IMR-90 (cell line): ENCODE data around the gene MRPL11.

Experiments used
- BHLHE40 ChIP-seq: fragments of 150-350 bp; IDR thresholded peaks from 2 replicates; pipeline ENCODE4 v1.6.1; 2016; ENCODE audit warnings: mild to moderate bottlenecking, low read depth, low read length
- CEBPB ChIP-seq: IDR thresholded peaks from 2 replicates; pipeline ENCODE4 v1.6.1; 2012; ENCODE audit warnings: low read depth, low read length, improper control_type of control experiment
- CHD1 ChIP-seq: IDR thresholded peaks from 2 replicates; pipeline ENCODE4 v1.6.1; 2012; ENCODE audit warnings: low read depth, low read length, improper control_type of control experiment
- FOS ChIP-seq: fragments of 150-350 bp; IDR thresholded peaks from 2 replicates; pipeline ENCODE4 v1.6.1; 2016; ENCODE audit warnings: low read depth, low read length
- MAZ ChIP-seq: IDR thresholded peaks from 2 replicates; pipeline ENCODE4 v1.6.1; 2012; ENCODE audit warnings: low read depth, mild to moderate bottlenecking, low read length, improper control_type of control experiment, moderate library complexity, borderline replicate concordance
- MXI1 ChIP-seq: IDR thresholded peaks from 2 replicates; pipeline ENCODE4 v1.6.1; 2012; ENCODE audit warnings: low read depth, mild to moderate bottlenecking, low read length, moderate library complexity, borderline replicate concordance
- POLR2A ChIP-seq: IDR thresholded peaks from 2 replicates; pipeline ENCODE4 v1.6.1; 2012; ENCODE audit warnings: mild to moderate bottlenecking, low read depth, low read length
- RAD21 ChIP-seq: IDR thresholded peaks from 2 replicates; pipeline ENCODE4 v1.6.1; 2012; ENCODE audit warnings: low read length, improper control_type of control experiment
- RCOR1 ChIP-seq: IDR thresholded peaks from 2 replicates; pipeline ENCODE4 v1.6.1; 2012; ENCODE audit warnings: mild to moderate bottlenecking, low read length, improper control_type of control experiment; ENCODE audit not compliant: insufficient replicate concordance
- RFX5 ChIP-seq: IDR thresholded peaks from 2 replicates; pipeline ENCODE4 v1.8.0; 2012; ENCODE audit warnings: low read depth, mild to moderate bottlenecking, low read length, moderate library complexity
- SMC3 ChIP-seq: fragments of 150-350 bp; IDR thresholded peaks from 2 replicates; pipeline ENCODE4 v1.6.1; 2016; ENCODE audit warnings: low read depth, mild to moderate bottlenecking, antibody characterized with exemption, low read length, moderate library complexity
- TF ChIP-seq, protein P1 (sequence below): conservative IDR thresholded peaks from 2 replicates; pipeline ENCODE4 v1.5.1; 2012; ENCODE audit warnings: mild to moderate bottlenecking, low read depth, low read length, improper control_type of control experiment
- TF ChIP-seq, protein P2 (sequence below): fragments of 150-350 bp; IDR thresholded peaks from 2 replicates; pipeline ENCODE4 v1.6.1; 2016; ENCODE audit warnings: low read depth, mild to moderate bottlenecking, low read length, moderate library complexity, borderline replicate concordance
- TF ChIP-seq, protein P3 (sequence below): fragments of 150-350 bp; IDR thresholded peaks from 2 replicates; pipeline ENCODE4 v1.6.1; 2017; ENCODE audit warnings: mild to moderate bottlenecking, antibody characterized with exemption, low read length, low read depth

DNA sequence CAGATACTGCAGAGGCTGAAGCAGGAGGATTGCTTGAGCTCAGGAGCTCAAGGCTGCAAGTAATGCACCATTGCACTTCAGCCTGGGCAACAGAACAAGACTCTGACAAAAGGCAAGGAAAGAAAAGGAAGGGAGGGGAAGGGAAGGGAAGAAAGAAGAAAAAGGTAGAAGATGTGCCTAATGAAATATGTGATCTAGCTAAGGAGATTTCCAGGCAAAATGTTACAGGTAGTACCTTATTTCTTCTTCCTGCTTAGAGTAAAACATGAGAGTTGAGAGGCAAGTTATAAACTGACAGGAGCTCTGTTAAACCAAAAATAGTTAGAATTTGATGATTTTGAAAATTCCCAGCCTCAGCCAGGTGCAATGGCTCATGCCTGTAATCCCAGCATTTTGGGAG, 23.4 kb upstream of the MRPL11 start:
- TF ChIP-seq, protein P1, sequence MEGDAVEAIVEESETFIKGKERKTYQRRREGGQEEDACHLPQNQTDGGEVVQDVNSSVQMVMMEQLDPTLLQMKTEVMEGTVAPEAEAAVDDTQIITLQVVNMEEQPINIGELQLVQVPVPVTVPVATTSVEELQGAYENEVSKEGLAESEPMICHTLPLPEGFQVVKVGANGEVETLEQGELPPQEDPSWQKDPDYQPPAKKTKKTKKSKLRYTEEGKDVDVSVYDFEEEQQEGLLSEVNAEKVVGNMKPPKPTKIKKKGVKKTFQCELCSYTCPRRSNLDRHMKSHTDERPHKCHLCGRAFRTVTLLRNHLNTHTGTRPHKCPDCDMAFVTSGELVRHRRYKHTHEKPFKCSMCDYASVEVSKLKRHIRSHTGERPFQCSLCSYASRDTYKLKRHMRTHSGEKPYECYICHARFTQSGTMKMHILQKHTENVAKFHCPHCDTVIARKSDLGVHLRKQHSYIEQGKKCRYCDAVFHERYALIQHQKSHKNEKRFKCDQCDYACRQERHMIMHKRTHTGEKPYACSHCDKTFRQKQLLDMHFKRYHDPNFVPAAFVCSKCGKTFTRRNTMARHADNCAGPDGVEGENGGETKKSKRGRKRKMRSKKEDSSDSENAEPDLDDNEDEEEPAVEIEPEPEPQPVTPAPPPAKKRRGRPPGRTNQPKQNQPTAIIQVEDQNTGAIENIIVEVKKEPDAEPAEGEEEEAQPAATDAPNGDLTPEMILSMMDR, result no peak
- TF ChIP-seq POLR2A (no peak), MAZ (no peak), RCOR1 (no peak), SMC3 (no peak), RAD21 (no peak), CEBPB (no peak), RFX5 (no peak), BHLHE40 (no peak), FOS (no peak), MXI1 (no peak), CHD1 (no peak)
- TF ChIP-seq, protein P2, sequence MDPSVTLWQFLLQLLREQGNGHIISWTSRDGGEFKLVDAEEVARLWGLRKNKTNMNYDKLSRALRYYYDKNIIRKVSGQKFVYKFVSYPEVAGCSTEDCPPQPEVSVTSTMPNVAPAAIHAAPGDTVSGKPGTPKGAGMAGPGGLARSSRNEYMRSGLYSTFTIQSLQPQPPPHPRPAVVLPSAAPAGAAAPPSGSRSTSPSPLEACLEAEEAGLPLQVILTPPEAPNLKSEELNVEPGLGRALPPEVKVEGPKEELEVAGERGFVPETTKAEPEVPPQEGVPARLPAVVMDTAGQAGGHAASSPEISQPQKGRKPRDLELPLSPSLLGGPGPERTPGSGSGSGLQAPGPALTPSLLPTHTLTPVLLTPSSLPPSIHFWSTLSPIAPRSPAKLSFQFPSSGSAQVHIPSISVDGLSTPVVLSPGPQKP, result no peak
- TF ChIP-seq, protein P3, sequence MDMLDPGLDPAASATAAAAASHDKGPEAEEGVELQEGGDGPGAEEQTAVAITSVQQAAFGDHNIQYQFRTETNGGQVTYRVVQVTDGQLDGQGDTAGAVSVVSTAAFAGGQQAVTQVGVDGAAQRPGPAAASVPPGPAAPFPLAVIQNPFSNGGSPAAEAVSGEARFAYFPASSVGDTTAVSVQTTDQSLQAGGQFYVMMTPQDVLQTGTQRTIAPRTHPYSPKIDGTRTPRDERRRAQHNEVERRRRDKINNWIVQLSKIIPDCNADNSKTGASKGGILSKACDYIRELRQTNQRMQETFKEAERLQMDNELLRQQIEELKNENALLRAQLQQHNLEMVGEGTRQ, result no peak
